Keratinocyte (primary cell): ENCODE measurements around the gene NECTIN3. TPM values are rescaled to one million over a fixed set of nuclear protein-coding genes. Genes with fewer than 3 reads are reported as not detected.

ENCODE experiments used
- DNase-seq: peaks from one replicate; pipeline ENCODE4 v3.0.0-alpha.2; 2011; ENCODE audit warnings: low read depth, missing footprints, low spot score
- FAIRE-seq: peaks from 2 replicates; lab custom pipeline; 2011; peaks lifted over from hg19 to GRCh38; lab: Jason Lieb, UNC
- H2AFZ ChIP-seq: 2 replicates; pipeline ENCODE4 v1.6.0; 2012; ENCODE audit warnings: low read length, control low read depth, inconsistent platforms; ENCODE audit not compliant: control insufficient read depth
- H3K27ac ChIP-seq: 2 replicates; pipeline ENCODE4 v1.5.1; 2011; ENCODE audit warnings: low read length; ENCODE audit not compliant: control insufficient read depth, insufficient read depth
- H3K27me3 ChIP-seq: 3 replicates; pipeline ENCODE4 v1.6.0; 2011; ENCODE audit warnings: low read length; ENCODE audit not compliant: control insufficient read depth, insufficient read depth; ENCODE audit errors: extremely low read depth
- H3K36me3 ChIP-seq, 2 experiments: 2 replicates in 1 of 2; 3 replicates in 1 of 2; pipeline ENCODE4 v1.5.1; 2011; ENCODE audit warnings: low read length in 2 of 2, mild to moderate bottlenecking in 1 of 2; ENCODE audit not compliant: control insufficient read depth in 2 of 2, insufficient read depth in 2 of 2; ENCODE audit errors: extremely low read depth in 1 of 2
- H3K4me1 ChIP-seq: 3 replicates; pipeline ENCODE4 v1.5.1; 2011; ENCODE audit warnings: low read length; ENCODE audit not compliant: control insufficient read depth, insufficient read depth; ENCODE audit errors: extremely low read depth
- H3K4me2 ChIP-seq: 3 replicates; pipeline ENCODE4 v1.6.0; 2011; ENCODE audit warnings: low read depth, low read length; ENCODE audit not compliant: control insufficient read depth, insufficient read depth; ENCODE audit errors: extremely low read depth
- H3K4me3 ChIP-seq, 3 experiments: fragments of 200-600 bp in 1 of 3; sonication (generic) in 1 of 3; 2 replicates in 2 of 3; 3 replicates in 1 of 3; pipeline ENCODE4 v1.5.1; 2011 to 2016; ENCODE audit warnings: low read length in 3 of 3, mild to moderate bottlenecking in 3 of 3, control low read depth in 2 of 3, inconsistent platforms in 1 of 3, low read depth in 1 of 3, mixed read lengths in 1 of 3, mixed run types in 1 of 3, moderate library complexity in 1 of 3; ENCODE audit not compliant: control insufficient read depth in 2 of 3, insufficient read depth in 2 of 3; ENCODE audit errors: extremely low read depth in 1 of 3
- H3K79me2 ChIP-seq: 2 replicates; pipeline ENCODE4 v1.6.0; 2012; ENCODE audit warnings: low read length; ENCODE audit not compliant: control insufficient read depth, insufficient read depth
- H3K9ac ChIP-seq: 3 replicates; pipeline ENCODE4 v1.6.0; 2011; ENCODE audit warnings: low read length; ENCODE audit not compliant: control insufficient read depth, insufficient read depth; ENCODE audit errors: extremely low read depth
- H3K9me1 ChIP-seq: 3 replicates; pipeline ENCODE4 v1.6.0; 2011; ENCODE audit warnings: low read length; ENCODE audit not compliant: control insufficient read depth, insufficient read depth; ENCODE audit errors: extremely low read depth
- H3K9me3 ChIP-seq: 2 replicates; pipeline ENCODE4 v1.5.1; 2012; ENCODE audit warnings: low read depth, low read length; ENCODE audit not compliant: control insufficient read depth
- H4K20me1 ChIP-seq: 3 replicates; pipeline ENCODE4 v1.6.0; 2011; ENCODE audit warnings: low read length; ENCODE audit not compliant: control insufficient read depth, insufficient read depth; ENCODE audit errors: extremely low read depth
- CTCF ChIP-seq, 3 experiments: IDR thresholded peaks in 1 of 3; conservative IDR thresholded peaks in 1 of 3; optimal IDR thresholded peaks in 1 of 3; 2 replicates in 2 of 3; 3 replicates in 1 of 3; pipeline versions ENCODE3 to v1.5.1; 2011; ENCODE audit warnings: low read length in 3 of 3, mild to moderate bottlenecking in 3 of 3, moderate library complexity in 2 of 3, control low read depth in 1 of 3, inconsistent platforms in 1 of 3; ENCODE audit not compliant: insufficient read depth in 2 of 3; ENCODE audit errors: extremely low read depth in 1 of 3
- EZH2 ChIP-seq: IDR thresholded peaks from one replicate; pipeline ENCODE4 v1.6.1; 2012; ENCODE audit warnings: inconsistent platforms, mild to moderate bottlenecking, low read length, moderate library complexity
- dilution Hi-C: fragments of 300-500 bp; cut with MboI; formaldehyde crosslinking; loops from one replicate; pipeline ENCODE4 v1.7.0; 2020; ENCODE audit warnings: low sequenced_read_pairs; ENCODE audit not compliant: extremely low pct_ligation_motif_present
- polyA plus RNA-seq, 5 experiments: library from polyadenylated mRNA; depleted of rRNA in 3 of 5; stranded (reverse) in 3 of 5; stranded (forward) in 1 of 5; unstranded in 1 of 5; fragments of >200 nt; gene quantifications; 1 replicate in 1 of 5; 2 replicates in 3 of 5; 3 replicates in 1 of 5; pipeline versions ENCODE4 v1.2.1 to v1.2.3, GENCODE V29; 2011 to 2012; ENCODE audit warnings: missing spikeins in 2 of 5, low read depth in 1 of 5, low replicate concordance in 1 of 5

Gene NECTIN3
- polyA plus RNA-seq, 1 donor (not counting 4 experiments of a cell fraction or from before 2014, with no cell fraction given), result 2.1 TPM

- DNase-seq (no peak), FAIRE-seq (no peak)
- dilution Hi-C loops, result no loop called here
Observed at GRCh38 chr3:111165411-111165810, 93.8 kb downstream of the NECTIN3 start.

DNA sequence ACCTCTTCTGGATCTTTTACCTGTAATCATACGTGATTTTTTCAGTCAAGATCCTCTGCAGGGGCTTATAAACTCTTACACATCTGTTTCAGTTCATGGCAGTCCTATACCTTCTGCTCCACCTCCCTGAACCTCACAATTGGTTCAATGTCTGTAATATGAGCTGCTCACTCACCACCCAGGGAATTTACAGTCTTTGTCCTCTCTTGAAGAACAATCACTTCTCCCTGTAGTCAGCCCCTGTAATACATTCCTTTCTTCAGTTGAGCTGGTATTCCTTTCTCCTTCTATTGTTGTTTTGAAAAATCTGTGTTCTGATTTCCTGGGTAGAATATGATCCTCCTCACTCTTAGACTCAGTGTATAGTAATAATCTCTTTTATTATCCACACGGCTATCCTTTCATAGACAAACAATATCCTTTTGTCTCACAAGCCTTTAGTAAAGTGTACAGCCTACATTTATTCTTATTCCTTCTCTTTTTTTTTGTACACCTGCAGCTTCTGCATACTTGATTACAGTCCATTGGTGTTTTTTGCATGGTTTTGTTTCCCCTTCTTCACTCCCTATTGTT, 101.8 kb downstream of the NECTIN3 start:
- no peak for TF ChIP-seq EZH2
- no peak for TF ChIP-seq CTCF (optimal IDR thresholded peaks at IDR 0.05 in 1 of 3, IDR thresholded peaks at IDR 0.05 in 1 of 3, conservative IDR thresholded peaks at IDR 0.05 in 1 of 3; ENCODE audit: extremely low read depth in 1 of 3, insufficient read depth in 2 of 3, low read length in 3 of 3)
- H3K4me2 ChIP-seq, result no peak overlapping the region
- no peak overlapping the region for H3K27ac ChIP-seq
- no peak overlapping the region for H3K4me3 ChIP-seq
- no peaks in the 10 kb centered on the region for H3K27me3 ChIP-seq
- no peaks in the 10 kb centered on the region for H3K36me3 ChIP-seq
- peaks cover 2% of the 10 kb centered on the region for H3K9me3 ChIP-seq
- no peak for DNase-seq
- dilution Hi-C loops, result no loop called here
- H3K9me1 ChIP-seq, result no peaks in the 10 kb centered on the region
- no peak for FAIRE-seq
- H3K79me2 ChIP-seq, result no peaks in the 10 kb centered on the region
- no peak overlapping the region for H3K9ac ChIP-seq
- no peaks in the 10 kb centered on the region for H4K20me1 ChIP-seq
- no peak overlapping the region for H2AFZ ChIP-seq
- H3K4me1 ChIP-seq, result no peaks in the 10 kb centered on the region

More at GRCh38 chr3:111165411-111165810, 93.8 kb downstream of the NECTIN3 start:
- no peaks in the 10 kb centered on the region for H3K9me1 ChIP-seq
- no peaks in the 10 kb centered on the region for H3K9me3 ChIP-seq
- no peak overlapping the region for H2AFZ ChIP-seq
- H4K20me1 ChIP-seq, result no peaks in the 10 kb centered on the region
- TF ChIP-seq CTCF (optimal IDR thresholded peaks at IDR 0.05 in 1 of 3, IDR thresholded peaks at IDR 0.05 in 1 of 3, conservative IDR thresholded peaks at IDR 0.05 in 1 of 3; ENCODE audit: extremely low read depth in 1 of 3, insufficient read depth in 2 of 3, low read length in 3 of 3) (no peak), EZH2 (no peak)
- no peaks in the 10 kb centered on the region for H3K36me3 ChIP-seq
- H3K27me3 ChIP-seq, result no peaks in the 10 kb centered on the region
- H3K4me3 ChIP-seq, result no peak overlapping the region
- no peak overlapping the region for H3K9ac ChIP-seq
- no peak overlapping the region for H3K4me2 ChIP-seq
- H3K4me1 ChIP-seq, result no peaks in the 10 kb centered on the region
- H3K27ac ChIP-seq, result no peak overlapping the region
- H3K79me2 ChIP-seq, result no peaks in the 10 kb centered on the region
